ENCODE measurements around the gene BRWD1. TPM values are rescaled to one million over a fixed set of nuclear protein-coding genes. Genes with fewer than 3 reads are reported as not detected.

Gene BRWD1
- total and polyA plus RNA-seq, 2 of the 13 experiments (the other 11 are each of a cell fraction or from before 2014, with no cell fraction given), result 13.9 to 28.0 TPM

GRCh38 chr21:39346671-39347331 is 33.4 kb upstream of the BRWD1 start:
- DNase-seq (ENCODE audit: low spot score) (no peak), FAIRE-seq (no peak), ATAC-seq (no peak)
- Histone ChIP-seq H3K27me3 (ENCODE audit: control insufficient read depth in 1 of 2, insufficient read depth in 2 of 2, low read length in 2 of 2) (no peaks in the 10 kb centered on the region; a peak in 1 of 5 replicates), H3K4me1 (ENCODE audit: insufficient read depth, low read length) (peaks cover 40% of the 10 kb centered on the region), H3K27ac (ENCODE audit: extremely low read length, insufficient read depth, low read length) (no peak overlapping the region), H3K79me2 (ENCODE audit: insufficient read depth, low read length) (peaks cover 41% of the 10 kb centered on the region), H3K9ac (ENCODE audit: insufficient read depth, low read depth, low read length) (peak overlapping the region; percentile 94), H2AFZ (ENCODE audit: low read length) (no peak overlapping the region), H4K20me1 (ENCODE audit: insufficient read depth, low read length) (peaks cover 11% of the 10 kb centered on the region), H3K9me3 (ENCODE audit: low read length) (no peaks in the 10 kb centered on the region), H3K36me3 (replicated peaks in 1 of 2; ENCODE audit: control insufficient read depth in 1 of 2, insufficient read depth in 2 of 2, low read length in 2 of 2) (peaks cover 2 to 30% of the 10 kb centered on the region in 2 experiments; a peak in 4 of 5 replicates), H3K4me3 (replicated peaks in 1 of 3; ENCODE audit: insufficient read depth in 1 of 3, low read depth in 2 of 3, low read length in 3 of 3) (peak overlapping the region; percentile 97 to 99 (median 98); a peak in 5 of 6 replicates), H3K4me2 (ENCODE audit: low read depth, low read length) (peak overlapping the region; percentile 86)
- WGBS (ENCODE audit: low lambda C conversion rate), result 63% methylated on average over 7 of the region's 7 CpGs
- ChIA-PET POLR2A (interaction anchor here (1.6 to 4.1 kb wide), 4 partner anchors 29 to 41 kb away, joined by 4 to 38 read pairs (median 16); partner anchors contain the start of gene BRWD1), CTCF (ENCODE audit: low intra/inter-chr PET ratio, low total read pairs) (no interaction called here)
- intact Hi-C loops (cut with micrococcal nuclease; ENCODE audit: unreplicated experiment) (no loop called here), in situ Hi-C loops (cut with HindIII; ENCODE audit: extremely low pct_ligation_motif_present, low pct_unique_long_range_greater_than_20kb) (loop anchor here (5.0 to 10.0 kb wide), 2 partner anchors 40 to 98 kb away; partner anchors contain the start of gene LCA5L)
- TF ChIP-seq, protein P1, sequence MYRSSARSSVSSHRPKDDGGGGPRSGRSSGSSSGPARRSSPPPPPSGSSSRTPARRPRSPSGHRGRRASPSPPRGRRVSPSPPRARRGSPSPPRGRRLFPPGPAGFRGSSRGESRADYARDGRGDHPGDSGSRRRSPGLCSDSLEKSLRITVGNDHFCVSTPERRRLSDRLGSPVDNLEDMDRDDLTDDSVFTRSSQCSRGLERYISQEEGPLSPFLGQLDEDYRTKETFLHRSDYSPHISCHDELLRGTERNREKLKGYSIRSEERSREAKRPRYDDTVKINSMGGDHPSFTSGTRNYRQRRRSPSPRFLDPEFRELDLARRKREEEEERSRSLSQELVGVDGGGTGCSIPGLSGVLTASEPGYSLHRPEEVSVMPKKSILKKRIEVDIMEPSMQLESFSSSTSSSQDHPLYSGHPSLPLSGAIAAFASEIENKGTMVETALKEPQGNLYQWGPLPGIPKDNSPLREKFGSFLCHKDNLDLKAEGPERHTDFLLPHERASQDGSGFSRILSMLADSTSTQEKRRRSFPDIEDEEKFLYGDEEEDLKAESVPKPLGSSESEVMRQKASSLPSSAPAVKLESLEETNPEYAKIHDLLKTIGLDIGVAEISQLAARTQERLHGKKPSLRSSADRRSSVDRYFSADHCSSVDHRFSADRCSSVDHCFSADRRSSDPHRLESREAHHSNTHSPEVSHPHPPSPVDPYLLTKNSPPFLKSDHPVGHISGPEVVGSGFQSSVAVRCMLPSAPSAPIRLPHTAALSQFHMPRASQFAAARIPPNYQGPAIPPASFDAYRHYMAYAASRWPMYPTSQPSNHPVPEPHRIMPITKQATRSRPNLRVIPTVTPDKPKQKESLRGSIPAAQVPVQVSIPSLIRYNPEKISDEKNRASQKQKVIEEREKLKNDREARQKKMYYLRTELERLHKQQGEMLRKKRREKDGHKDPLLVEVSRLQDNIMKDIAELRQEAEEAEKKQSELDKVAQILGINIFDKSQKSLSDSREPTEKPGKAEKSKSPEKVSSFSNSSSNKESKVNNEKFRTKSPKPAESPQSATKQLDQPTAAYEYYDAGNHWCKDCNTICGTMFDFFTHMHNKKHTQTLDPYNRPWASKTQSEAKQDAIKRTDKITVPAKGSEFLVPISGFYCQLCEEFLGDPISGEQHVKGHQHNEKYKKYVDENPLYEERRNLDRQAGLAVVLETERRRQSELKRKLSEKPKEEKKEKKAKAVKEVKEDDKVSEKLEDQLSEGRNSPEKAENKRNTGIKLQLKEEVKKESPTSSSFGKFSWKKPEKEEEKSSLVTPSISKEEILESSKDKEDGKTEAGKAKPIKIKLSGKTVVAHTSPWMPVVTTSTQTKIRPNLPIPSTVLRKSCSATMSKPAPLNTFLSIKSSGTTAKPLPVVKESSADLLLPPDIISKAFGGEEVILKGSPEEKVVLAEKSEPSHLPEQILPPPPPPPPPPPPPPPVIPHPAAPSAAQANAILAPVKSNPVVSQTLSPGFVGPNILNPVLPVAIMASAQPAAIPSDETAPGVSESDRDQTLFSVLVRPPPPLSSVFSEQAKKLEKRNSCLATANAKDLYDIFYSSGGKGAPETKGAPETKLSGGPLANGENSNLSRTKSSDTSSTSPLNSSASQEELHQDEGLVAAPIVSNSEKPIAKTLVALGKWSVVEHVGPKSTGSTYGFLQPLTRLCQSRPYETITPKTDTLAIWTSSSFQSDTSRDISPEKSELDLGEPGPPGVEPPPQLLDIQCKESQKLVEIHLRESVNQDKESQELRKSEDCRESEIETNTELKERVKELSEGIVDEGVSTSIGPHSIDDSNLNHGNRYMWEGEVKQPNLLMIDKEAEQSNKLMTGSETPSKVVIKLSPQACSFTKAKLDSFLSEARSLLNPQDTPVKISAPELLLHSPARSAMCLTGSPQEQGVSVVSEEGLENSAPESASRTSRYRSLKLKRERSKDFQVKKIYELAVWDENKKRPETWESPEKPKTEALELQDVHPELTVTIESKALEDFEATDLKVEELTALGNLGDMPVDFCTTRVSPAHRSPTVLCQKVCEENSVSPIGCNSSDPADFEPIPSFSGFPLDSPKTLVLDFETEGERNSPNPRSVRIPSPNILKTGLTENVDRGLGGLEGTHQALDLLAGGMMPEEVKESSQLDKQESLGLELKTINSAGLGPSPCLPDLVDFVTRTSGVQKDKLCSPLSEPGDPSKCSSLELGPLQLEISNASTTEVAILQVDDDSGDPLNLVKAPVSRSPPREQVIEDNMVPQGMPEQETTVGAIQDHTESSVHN (CRISPR knock-in tag; IDR thresholded peaks at IDR 0.05), result no peak
- TF ChIP-seq STAT5B (CRISPR knock-in tag; IDR thresholded peaks at IDR 0.05), result no peak
- peak; percentile 66 for TF ChIP-seq MAFF (IDR thresholded peaks at IDR 0.05; ENCODE audit: low read depth, low read length)
- TF ChIP-seq MAFK (conservative IDR thresholded peaks at IDR 0.05 in 1 of 2, IDR thresholded peaks at IDR 0.05 in 1 of 2; ENCODE audit: low read length in 2 of 2), result peak; percentile 74 to 83
- TF ChIP-seq, protein P2, sequence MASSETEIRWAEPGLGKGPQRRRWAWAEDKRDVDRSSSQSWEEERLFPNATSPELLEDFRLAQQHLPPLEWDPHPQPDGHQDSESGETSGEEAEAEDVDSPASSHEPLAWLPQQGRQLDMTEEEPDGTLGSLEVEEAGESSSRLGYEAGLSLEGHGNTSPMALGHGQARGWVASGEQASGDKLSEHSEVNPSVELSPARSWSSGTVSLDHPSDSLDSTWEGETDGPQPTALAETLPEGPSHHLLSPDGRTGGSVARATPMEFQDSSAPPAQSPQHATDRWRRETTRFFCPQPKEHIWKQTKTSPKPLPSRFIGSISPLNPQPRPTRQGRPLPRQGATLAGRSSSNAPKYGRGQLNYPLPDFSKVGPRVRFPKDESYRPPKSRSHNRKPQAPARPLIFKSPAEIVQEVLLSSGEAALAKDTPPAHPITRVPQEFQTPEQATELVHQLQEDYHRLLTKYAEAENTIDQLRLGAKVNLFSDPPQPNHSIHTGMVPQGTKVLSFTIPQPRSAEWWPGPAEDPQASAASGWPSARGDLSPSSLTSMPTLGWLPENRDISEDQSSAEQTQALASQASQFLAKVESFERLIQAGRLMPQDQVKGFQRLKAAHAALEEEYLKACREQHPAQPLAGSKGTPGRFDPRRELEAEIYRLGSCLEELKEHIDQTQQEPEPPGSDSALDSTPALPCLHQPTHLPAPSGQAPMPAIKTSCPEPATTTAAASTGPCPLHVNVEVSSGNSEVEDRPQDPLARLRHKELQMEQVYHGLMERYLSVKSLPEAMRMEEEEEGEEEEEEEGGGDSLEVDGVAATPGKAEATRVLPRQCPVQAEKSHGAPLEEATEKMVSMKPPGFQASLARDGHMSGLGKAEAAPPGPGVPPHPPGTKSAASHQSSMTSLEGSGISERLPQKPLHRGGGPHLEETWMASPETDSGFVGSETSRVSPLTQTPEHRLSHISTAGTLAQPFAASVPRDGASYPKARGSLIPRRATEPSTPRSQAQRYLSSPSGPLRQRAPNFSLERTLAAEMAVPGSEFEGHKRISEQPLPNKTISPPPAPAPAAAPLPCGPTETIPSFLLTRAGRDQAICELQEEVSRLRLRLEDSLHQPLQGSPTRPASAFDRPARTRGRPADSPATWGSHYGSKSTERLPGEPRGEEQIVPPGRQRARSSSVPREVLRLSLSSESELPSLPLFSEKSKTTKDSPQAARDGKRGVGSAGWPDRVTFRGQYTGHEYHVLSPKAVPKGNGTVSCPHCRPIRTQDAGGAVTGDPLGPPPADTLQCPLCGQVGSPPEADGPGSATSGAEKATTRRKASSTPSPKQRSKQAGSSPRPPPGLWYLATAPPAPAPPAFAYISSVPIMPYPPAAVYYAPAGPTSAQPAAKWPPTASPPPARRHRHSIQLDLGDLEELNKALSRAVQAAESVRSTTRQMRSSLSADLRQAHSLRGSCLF (CRISPR knock-in tag; IDR thresholded peaks at IDR 0.05; ENCODE audit: borderline replicate concordance), result no peak
- BruUV-seq (replicated peaks), result no TSS peak
